Hepatocyte (in vitro differentiated cells): ENCODE data around the gene CCNB1. TPM values are rescaled to one million over a fixed set of nuclear protein-coding genes. Genes with fewer than 3 reads are reported as not detected.

ENCODE experiments used
- DNase-seq: peaks from one replicate; pipeline ENCODE4 v3.0.0-alpha.2; 2016; ENCODE audit warnings: low spot score
- H2AFZ ChIP-seq: fragments of 200-600 bp; sonication (generic); 2 replicates; pipeline ENCODE4 v1.6.0; 2016; ENCODE audit warnings: antibody characterized with exemption, mild to moderate bottlenecking
- H3K27ac ChIP-seq: fragments of 200-600 bp; sonication (generic); 2 replicates; pipeline ENCODE4 v1.5.1; 2016; ENCODE audit warnings: mild to moderate bottlenecking
- H3K27me3 ChIP-seq: fragments of 200-600 bp; sonication (generic); 2 replicates; pipeline ENCODE4 v1.6.1; 2016
- H3K36me3 ChIP-seq: fragments of 200-600 bp; sonication (generic); replicated peaks from 2 replicates; pipeline ENCODE4 v1.5.1; 2016; ENCODE audit warnings: low read depth; ENCODE audit not compliant: insufficient read depth
- H3K4me1 ChIP-seq: fragments of 200-600 bp; sonication (generic); 2 replicates; pipeline ENCODE4 v1.5.1; 2016; ENCODE audit warnings: mild to moderate bottlenecking, moderate library complexity; ENCODE audit not compliant: insufficient read depth
- H3K4me2 ChIP-seq: fragments of 200-600 bp; sonication (generic); 2 replicates; pipeline ENCODE4 v1.6.0; 2016
- H3K4me3 ChIP-seq: fragments of 200-600 bp; sonication (generic); 2 replicates; pipeline ENCODE4 v1.5.1; 2016; ENCODE audit warnings: mild to moderate bottlenecking
- H3K79me2 ChIP-seq: fragments of 200-600 bp; sonication (generic); 2 replicates; pipeline ENCODE4 v1.6.0; 2017; ENCODE audit warnings: mild to moderate bottlenecking
- H3K9me2 ChIP-seq: fragments of 200-600 bp; sonication (generic); replicated peaks from 2 replicates; pipeline ENCODE4 v1.6.0; 2017; ENCODE audit warnings: mild to moderate bottlenecking; ENCODE audit not compliant: insufficient read depth
- H3K9me3 ChIP-seq: fragments of 200-600 bp; sonication (generic); 2 replicates; pipeline ENCODE4 v1.5.1; 2016; ENCODE audit warnings: low read depth, mild to moderate bottlenecking
- H4K20me1 ChIP-seq: fragments of 200-600 bp; sonication (generic); 2 replicates; pipeline ENCODE4 v1.6.0; 2016; ENCODE audit warnings: mild to moderate bottlenecking; ENCODE audit not compliant: insufficient read depth, poor library complexity, severe bottlenecking
- EZH2 ChIP-seq: fragments of 200-600 bp; sonication (generic); IDR thresholded peaks from 2 replicates; pipeline ENCODE4 v1.6.1; 2016; ENCODE audit warnings: antibody characterized with exemption, mild to moderate bottlenecking, borderline replicate concordance
- EZH2phosphoT487 ChIP-seq: fragments of 200-600 bp; sonication (generic); IDR thresholded peaks from one replicate; pipeline ENCODE4 v1.6.1; 2018; ENCODE audit warnings: antibody characterized with exemption, mild to moderate bottlenecking, low read depth, moderate library complexity; ENCODE audit not compliant: unreplicated experiment, severe bottlenecking
- WGBS: methylation state at CpG from one replicate; pipeline ENCODE4 v1.1.6; 2016; ENCODE audit warnings: low lambda C conversion rate; ENCODE audit errors: missing lambda C conversion rate; 5-methylcytosine and 5-hydroxymethylcytosine counted together
- polyA plus RNA-seq: library from polyadenylated mRNA; unstranded; fragments of >200 nt; fragmentation: Nextera tagmentation; extraction: Ambion mirVana; gene quantifications from 2 replicates; pipeline ENCODE4 v1.2.1, GENCODE V29; 2016
- total RNA-seq: library from RNA; depleted of rRNA; stranded (reverse); fragments of >200 nt; gene quantifications from 2 replicates; pipeline ENCODE4 v1.2.3, GENCODE V29; 2014
- TF ChIP-seq, protein P1 (sequence below): fragments of 200-600 bp; sonication (generic); IDR thresholded peaks from 2 replicates; pipeline ENCODE4 v1.5.1; 2016; ENCODE audit warnings: antibody characterized with exemption, mild to moderate bottlenecking; ENCODE audit not compliant: poor library complexity

Gene CCNB1
- total and polyA plus RNA-seq, 2 experiments from 2014 or later, result 34.3 to 39.2 TPM

DNA sequence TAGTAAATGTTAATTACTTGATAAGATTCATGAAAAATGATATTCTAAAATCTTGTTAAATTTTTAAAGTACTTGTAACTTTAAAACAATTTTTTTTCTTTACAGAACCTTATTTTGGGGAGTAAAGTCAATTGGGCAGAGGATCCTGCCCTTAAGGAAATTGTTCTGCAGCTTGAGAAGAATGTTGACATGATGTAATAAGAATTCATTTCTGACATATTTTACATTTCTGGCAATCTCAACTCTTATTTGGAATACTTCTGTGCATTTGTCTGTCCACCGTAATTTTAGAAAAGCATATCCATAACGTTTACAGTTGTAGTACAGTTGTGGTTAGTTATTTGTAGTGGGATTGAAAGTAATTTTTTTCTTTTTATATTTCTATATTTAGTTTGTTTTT is 42.7 kb downstream of the CCNB1 start:
- no peaks in the 10 kb centered on the region for H4K20me1 ChIP-seq
- H3K27ac ChIP-seq, result no peak overlapping the region
- TF ChIP-seq EZH2phosphoT487 (no peak), EZH2 (no peak)
- TF ChIP-seq, protein P1, sequence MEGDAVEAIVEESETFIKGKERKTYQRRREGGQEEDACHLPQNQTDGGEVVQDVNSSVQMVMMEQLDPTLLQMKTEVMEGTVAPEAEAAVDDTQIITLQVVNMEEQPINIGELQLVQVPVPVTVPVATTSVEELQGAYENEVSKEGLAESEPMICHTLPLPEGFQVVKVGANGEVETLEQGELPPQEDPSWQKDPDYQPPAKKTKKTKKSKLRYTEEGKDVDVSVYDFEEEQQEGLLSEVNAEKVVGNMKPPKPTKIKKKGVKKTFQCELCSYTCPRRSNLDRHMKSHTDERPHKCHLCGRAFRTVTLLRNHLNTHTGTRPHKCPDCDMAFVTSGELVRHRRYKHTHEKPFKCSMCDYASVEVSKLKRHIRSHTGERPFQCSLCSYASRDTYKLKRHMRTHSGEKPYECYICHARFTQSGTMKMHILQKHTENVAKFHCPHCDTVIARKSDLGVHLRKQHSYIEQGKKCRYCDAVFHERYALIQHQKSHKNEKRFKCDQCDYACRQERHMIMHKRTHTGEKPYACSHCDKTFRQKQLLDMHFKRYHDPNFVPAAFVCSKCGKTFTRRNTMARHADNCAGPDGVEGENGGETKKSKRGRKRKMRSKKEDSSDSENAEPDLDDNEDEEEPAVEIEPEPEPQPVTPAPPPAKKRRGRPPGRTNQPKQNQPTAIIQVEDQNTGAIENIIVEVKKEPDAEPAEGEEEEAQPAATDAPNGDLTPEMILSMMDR, result no peak
- H3K4me1 ChIP-seq, result no peaks in the 10 kb centered on the region
- H3K27me3 ChIP-seq, result no peaks in the 10 kb centered on the region
- 91% methylated on average over 2 of the region's 2 CpGs for WGBS
- no peaks in the 10 kb centered on the region for H3K9me3 ChIP-seq
- H3K36me3 ChIP-seq, result no peaks in the 10 kb centered on the region
- H3K9me2 ChIP-seq, result no peaks in the 10 kb centered on the region
- no peaks in the 10 kb centered on the region for H3K79me2 ChIP-seq
- no peak overlapping the region for H3K4me2 ChIP-seq
- DNase-seq, result no peak
- no peak overlapping the region for H3K4me3 ChIP-seq
- no peak overlapping the region for H2AFZ ChIP-seq

GRCh38 chr5:69211200-69211599 is 44.2 kb downstream of the CCNB1 start:
- Histone ChIP-seq H3K79me2 (no peaks in the 10 kb centered on the region), H3K4me3 (no peak overlapping the region), H3K9me3 (no peaks in the 10 kb centered on the region), H2AFZ (no peak overlapping the region), H3K27ac (no peak overlapping the region), H3K4me2 (no peak overlapping the region), H3K9me2 (no peaks in the 10 kb centered on the region), H4K20me1 (no peaks in the 10 kb centered on the region), H3K27me3 (no peaks in the 10 kb centered on the region), H3K36me3 (no peaks in the 10 kb centered on the region), H3K4me1 (no peaks in the 10 kb centered on the region)
- TF ChIP-seq EZH2phosphoT487 (no peak), EZH2 (no peak)
- TF ChIP-seq, protein P1, result no peak
- WGBS, result 93% methylated on average over 2 of the region's 2 CpGs
- DNase-seq, result no peak

- Histone ChIP-seq H3K4me2 (no peak overlapping the region), H3K27me3 (no peaks in the 10 kb centered on the region), H3K4me1 (no peaks in the 10 kb centered on the region), H4K20me1 (no peaks in the 10 kb centered on the region), H3K36me3 (no peaks in the 10 kb centered on the region), H3K4me3 (no peak overlapping the region), H3K27ac (no peak overlapping the region), H3K9me2 (no peaks in the 10 kb centered on the region), H2AFZ (no peak overlapping the region), H3K79me2 (no peaks in the 10 kb centered on the region), H3K9me3 (no peaks in the 10 kb centered on the region)
- no peak for DNase-seq
- TF ChIP-seq EZH2phosphoT487 (no peak), EZH2 (no peak)
- TF ChIP-seq, protein P1, result no peak
- WGBS, result 91% methylated on average over 2 of the region's 2 CpGs
Measured at GRCh38 chr5:69212022-69212421, 45.1 kb downstream of the CCNB1 start.
